Regular cardiac myocyte (primary cell): Measurements from ENCODE around the gene GAS1. TPM values are rescaled to one million over a fixed set of nuclear protein-coding genes. Genes with fewer than 3 reads are reported as not detected.

Experiments
- total RNA-seq: library from RNA; depleted of rRNA; stranded (reverse); fragments of >200 nt; gene quantifications from 2 replicates; pipeline ENCODE4 v1.2.3, GENCODE V29; 2014

GAS1 gene, protein sequence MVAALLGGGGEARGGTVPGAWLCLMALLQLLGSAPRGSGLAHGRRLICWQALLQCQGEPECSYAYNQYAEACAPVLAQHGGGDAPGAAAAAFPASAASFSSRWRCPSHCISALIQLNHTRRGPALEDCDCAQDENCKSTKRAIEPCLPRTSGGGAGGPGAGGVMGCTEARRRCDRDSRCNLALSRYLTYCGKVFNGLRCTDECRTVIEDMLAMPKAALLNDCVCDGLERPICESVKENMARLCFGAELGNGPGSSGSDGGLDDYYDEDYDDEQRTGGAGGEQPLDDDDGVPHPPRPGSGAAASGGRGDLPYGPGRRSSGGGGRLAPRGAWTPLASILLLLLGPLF
- total RNA-seq: 3.8 and 29.3 TPM in 2 replicates

DNA sequence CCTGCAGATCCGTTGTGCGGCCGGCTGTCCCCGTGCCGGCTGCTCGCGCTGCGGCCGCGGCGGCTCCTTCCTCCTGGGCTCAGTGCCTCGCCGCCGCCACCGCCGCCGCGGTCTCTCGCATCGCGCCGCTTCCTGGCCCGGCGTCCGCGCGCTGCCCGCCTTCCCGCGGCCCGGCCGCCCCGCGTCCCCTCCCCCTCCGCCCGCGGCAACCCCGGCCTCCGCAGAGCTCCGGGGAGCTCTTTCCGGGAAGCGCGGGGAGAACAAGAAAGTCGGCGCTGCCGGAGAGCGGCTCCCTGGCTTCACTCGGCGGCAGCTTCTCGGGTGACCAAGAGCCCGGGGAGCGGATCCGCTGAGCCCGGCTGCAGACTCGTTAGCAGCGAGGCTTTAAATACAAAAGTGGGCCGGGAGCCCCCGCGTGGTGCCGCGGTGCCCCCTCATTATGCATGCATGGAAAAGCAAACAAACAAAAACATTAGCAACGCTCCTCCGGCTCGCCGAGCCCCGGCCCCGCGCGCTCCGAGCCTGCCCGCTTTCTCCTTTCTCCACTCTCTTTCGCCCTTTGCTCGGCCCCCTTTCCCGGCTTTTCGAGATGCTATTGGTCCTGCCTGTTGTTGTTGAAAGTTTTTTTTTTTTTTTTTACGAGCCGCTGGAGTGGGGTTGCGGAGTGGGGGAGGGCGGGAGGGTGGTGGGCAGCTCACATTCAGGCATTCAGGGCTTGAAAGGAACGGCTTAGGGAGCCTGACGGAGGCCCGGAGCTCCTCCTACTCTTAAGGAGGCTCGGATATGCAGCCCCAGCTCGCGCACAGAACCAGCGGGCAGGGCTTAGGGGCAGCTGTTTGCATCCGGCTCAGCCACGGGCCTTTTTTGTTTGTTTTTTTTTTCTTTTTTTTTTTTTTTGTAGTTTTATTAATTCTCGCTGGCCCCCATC lies at the start of gene GAS1:
Gene GAS1 (minus strand): TSS at position 361 of the 928 bp plus-strand sequence. CDS start 727 bp downstream, outside the sequence.

